Measurements from ENCODE around the gene CD63. TPM values are rescaled to one million over a fixed set of nuclear protein-coding genes. Genes with fewer than 3 reads are reported as not detected.

CD63 gene
- total and polyA plus RNA-seq, 8 donors, result 71.2 to 1,329 (median 464) TPM

- H3K4me1 ChIP-seq, result peaks cover 13 to 23% (median 17%) of the 10 kb centered on the region in 4 donors
- no peak for TF ChIP-seq POLR2A (IDR thresholded peaks at IDR 0.05)
- no peak for TF ChIP-seq CTCF (IDR thresholded peaks at IDR 0.05)
- TF ChIP-seq POLR2AphosphoS5 (IDR thresholded peaks at IDR 0.05), result no peak
- no peak for TF ChIP-seq EP300 (IDR thresholded peaks at IDR 0.05)
- intact Hi-C loops (cut with DNase I; ENCODE audit: low total_unique reads), result no loop called here
- 86 to 91% (median 89%) methylated on average over 5 of the region's 5 CpGs for WGBS, 5 donors
- no peak for DNase-seq
- no peak overlapping the region for H3K27ac ChIP-seq
- peaks cover 0 to 15% (median 0%) of the 10 kb centered on the region in 3 donors for H3K27me3 ChIP-seq
- H3K9me3 ChIP-seq, result no peaks in the 10 kb centered on the region
- H3K4me3 ChIP-seq, result no peak overlapping the region
- H3K36me3 ChIP-seq, result peaks cover 0 to 2% (median under 1%) of the 10 kb centered on the region in 4 donors
Observed at GRCh38 chr12:55679691-55680090, 49.1 kb downstream of the CD63 start.

- Histone ChIP-seq H3K36me3 (no peaks in the 10 kb centered on the region), H3K27ac (no peak overlapping the region), H3K27me3 (peaks cover 0 to 6% (median 0%) of the 10 kb centered on the region in 3 donors), H3K4me3 (no peak overlapping the region), H3K4me1 (peaks cover 7 to 12% (median 9%) of the 10 kb centered on the region in 4 donors), H3K9me3 (no peaks in the 10 kb centered on the region)
- TF ChIP-seq EP300 (IDR thresholded peaks at IDR 0.05), result no peak
- no peak for TF ChIP-seq CTCF (IDR thresholded peaks at IDR 0.05)
- no peak for TF ChIP-seq POLR2AphosphoS5 (IDR thresholded peaks at IDR 0.05)
- TF ChIP-seq POLR2A (IDR thresholded peaks at IDR 0.05), result no peak
- DNase-seq, result no peak
- intact Hi-C loops (cut with DNase I; ENCODE audit: low total_unique reads), result no loop called here
- 50 to 85% (median 68%) methylated on average over 6 of the region's 6 CpGs for WGBS, 5 donors
Observed at GRCh38 chr12:55676707-55677106, 52.1 kb downstream of the CD63 start.

- no peak overlapping the region for H3K27ac ChIP-seq
Observed at GRCh38 chr12:55675666-55676065, 53.1 kb downstream of the CD63 start.

More at GRCh38 chr12:55675666-55676065, 53.1 kb downstream of the CD63 start:
- Histone ChIP-seq H3K4me3 (no peak overlapping the region), H3K4me1 (peaks cover 0 to 2% (median 0%) of the 10 kb centered on the region in 4 donors), H3K27me3 (no peaks in the 10 kb centered on the region), H3K36me3 (no peaks in the 10 kb centered on the region), H3K9me3 (no peaks in the 10 kb centered on the region)
- 65 to 90% (median 81%) methylated on average over 8 of the region's 8 CpGs for WGBS, 5 donors
- no peak for TF ChIP-seq CTCF (IDR thresholded peaks at IDR 0.05)
- no peak for TF ChIP-seq POLR2A (IDR thresholded peaks at IDR 0.05)
- TF ChIP-seq POLR2AphosphoS5 (IDR thresholded peaks at IDR 0.05), result no peak
- no peak for TF ChIP-seq EP300 (IDR thresholded peaks at IDR 0.05)
- DNase-seq, result no peak
- intact Hi-C loops (cut with DNase I; ENCODE audit: low total_unique reads), result no loop called here

Small RNA genes within 50 kb of the gene (small RNA-seq; reads per million reads assigned to genes)
- 0 reads per million in 4 donors for gene AC009779.1
- 0 reads per million in 4 donors for gene RF00017

Other genes with a start within 250 kb of the CD63 start
- not detected for gene OR6C68, start 236.6 kb downstream of the CD63 start, total RNA-seq
- not detected for gene OR6C68, start 236.6 kb downstream of the CD63 start, polyA plus RNA-seq
- gene OR6C4, start 179.4 kb downstream of the CD63 start, total RNA-seq, result not detected
- not detected for gene OR6C4, start 179.4 kb downstream of the CD63 start, polyA plus RNA-seq
- gene OR2AP1, start 156.5 kb downstream of the CD63 start, total RNA-seq, result not detected
- gene OR2AP1, start 156.5 kb downstream of the CD63 start, polyA plus RNA-seq, result not detected
- gene OR10P1, start 92.1 kb downstream of the CD63 start, total RNA-seq, result not detected
- gene OR10P1, start 92.1 kb downstream of the CD63 start, polyA plus RNA-seq, result not detected
- gene ITGA7, start 21.1 kb downstream of the CD63 start, total RNA-seq, result 100 to 1,000 TPM in 1 of 5 donors, 10 to 100 TPM in 4; 10.3 to 188 (median 58.0) TPM
- gene ITGA7, start 21.1 kb downstream of the CD63 start, polyA plus RNA-seq, result 10 to 100 TPM in 1 of 3 donors, 1 to 10 TPM in 2; 3.5 to 40.6 (median 5.8) TPM
- 100 to 1,000 TPM in 3 of 5 donors, 10 to 100 TPM in 2; 12.8 to 392 (median 114) TPM for gene BLOC1S1, start 13.0 kb downstream of the CD63 start, total RNA-seq
- gene BLOC1S1, start 13.0 kb downstream of the CD63 start, polyA plus RNA-seq, result 100 to 1,000 TPM; 349 to 451 (median 411) TPM
- gene RDH5, start 8.6 kb downstream of the CD63 start, total RNA-seq, result 10 to 100 TPM in 3 of 5 donors, 1 to 10 TPM in 2; 4.0 to 41.2 (median 19.3) TPM
- gene RDH5, start 8.6 kb downstream of the CD63 start, polyA plus RNA-seq, result 10 to 100 TPM in 1 of 3 donors, 1 to 10 TPM in 2; 3.2 to 10.3 (median 9.7) TPM
- 1 to 10 TPM in 3 of 5 donors, under 1 TPM in 2; 0.29 to 4.6 (median 1.7) TPM for gene GDF11, start 14.1 kb upstream of the CD63 start, total RNA-seq
- gene GDF11, start 14.1 kb upstream of the CD63 start, polyA plus RNA-seq, result 1 to 10 TPM; 1.1 to 6.5 (median 3.5) TPM
- gene SARNP, start 88.7 kb upstream of the CD63 start, total RNA-seq, result 100 to 1,000 TPM in 1 of 5 donors, 10 to 100 TPM in 4; 16.1 to 200 (median 60.1) TPM
- 10 to 100 TPM; 93.1 to 99.3 (median 94.2) TPM for gene SARNP, start 88.7 kb upstream of the CD63 start, polyA plus RNA-seq
- gene ORMDL2, start 89.0 kb upstream of the CD63 start, total RNA-seq, result 10 to 100 TPM in 1 of 5 donors, 1 to 10 TPM in 2, under 1 TPM in 1, not detected in 1; 0.89 to 12.7 (median 4.3) TPM
- 10 to 100 TPM; 16.8 to 53.9 (median 33.7) TPM for gene ORMDL2, start 89.0 kb upstream of the CD63 start, polyA plus RNA-seq
- 10 to 100 TPM in 3 of 5 donors, 1 to 10 TPM in 2; 7.2 to 30.8 (median 12.5) TPM for gene DNAJC14, start 100.6 kb upstream of the CD63 start, total RNA-seq
- 10 to 100 TPM in 2 of 3 donors, 1 to 10 TPM in 1; 7.8 to 14.0 (median 10.5) TPM for gene DNAJC14, start 100.6 kb upstream of the CD63 start, polyA plus RNA-seq
- 10 to 100 TPM in 3 of 5 donors, 1 to 10 TPM in 2; 7.8 to 18.0 (median 11.6) TPM for gene MMP19, start 113.9 kb upstream of the CD63 start, total RNA-seq
- gene MMP19, start 113.9 kb upstream of the CD63 start, polyA plus RNA-seq, result 10 to 100 TPM in 1 of 3 donors, 1 to 10 TPM in 2; 2.7 to 13.0 (median 5.8) TPM
- 10 to 100 TPM in 2 of 5 donors, 1 to 10 TPM in 3; 1.2 to 59.4 (median 9.8) TPM for gene PYM1, start 198.9 kb upstream of the CD63 start, total RNA-seq
- 10 to 100 TPM; 42.8 to 54.8 (median 42.8) TPM for gene PYM1, start 198.9 kb upstream of the CD63 start, polyA plus RNA-seq
- gene DGKA, start 202.2 kb upstream of the CD63 start, total RNA-seq, result 100 to 1,000 TPM in 1 of 5 donors, 10 to 100 TPM in 4; 56.0 to 418 (median 92.0) TPM
- 100 to 1,000 TPM in 1 of 3 donors, 10 to 100 TPM in 2; 13.0 to 123 (median 27.6) TPM for gene DGKA, start 202.2 kb upstream of the CD63 start, polyA plus RNA-seq
- 1 to 10 TPM in 2 of 5 donors, under 1 TPM in 2, not detected in 1; 0.58 to 4.0 (median 1.0) TPM for gene PMEL, start 237.0 kb upstream of the CD63 start, total RNA-seq
- gene PMEL, start 237.0 kb upstream of the CD63 start, polyA plus RNA-seq, result 1 to 10 TPM in 2 of 3 donors, under 1 TPM in 1; 0.75 to 2.1 (median 1.3) TPM
- 100 to 1,000 TPM in 1 of 5 donors, 10 to 100 TPM in 3, 1 to 10 TPM in 1; 4.1 to 124 (median 12.3) TPM for gene CDK2, start 237.8 kb upstream of the CD63 start, total RNA-seq
- gene CDK2, start 237.8 kb upstream of the CD63 start, polyA plus RNA-seq, result 10 to 100 TPM; 12.5 to 18.4 (median 17.5) TPM
- 100 to 1,000 TPM in 1 of 5 donors, 10 to 100 TPM in 4; 17.1 to 100 (median 75.1) TPM for gene RAB5B, start 245.1 kb upstream of the CD63 start, total RNA-seq
- gene RAB5B, start 245.1 kb upstream of the CD63 start, polyA plus RNA-seq, result 10 to 100 TPM; 52.4 to 92.4 (median 61.3) TPM

Measured in stomach (tissue), 9 donors.